ENCODE measurements around the gene TBX18.

The TBX18 gene

GRCh38 chr6:84764332-84765049 is at the start of gene TBX18:
Gene TBX18, minus strand, starts transcription at chr6:84764598. Its CDS starts 417 bp downstream, at chr6:84764181.
- Mint-ChIP-seq H3K4me3 (peak within 1 kb of the TSS; percentile 66), H3K4me1 (peaks cover 5% of the 10 kb centered on the region), H3K36me3 (no peaks in the 10 kb centered on the region), H3K9me3 (peaks cover 10% of the 10 kb centered on the region), H3K27me3 (peaks cover 53% of the 10 kb centered on the region), H3K27ac (no peak within 1 kb of the TSS)

- no peaks in the 10 kb centered on the region for H3K27me3 Mint-ChIP-seq
- no peak overlapping the region for H3K4me3 Mint-ChIP-seq
- H3K4me1 Mint-ChIP-seq: no peaks in the 10 kb centered on the region
- no peaks in the 10 kb centered on the region for H3K9me3 Mint-ChIP-seq
- no peak overlapping the region for H3K27ac Mint-ChIP-seq
- H3K36me3 Mint-ChIP-seq: no peaks in the 10 kb centered on the region
Observed at GRCh38 chr6:84811351-84811750, 47.0 kb upstream of the TBX18 start.

DNA sequence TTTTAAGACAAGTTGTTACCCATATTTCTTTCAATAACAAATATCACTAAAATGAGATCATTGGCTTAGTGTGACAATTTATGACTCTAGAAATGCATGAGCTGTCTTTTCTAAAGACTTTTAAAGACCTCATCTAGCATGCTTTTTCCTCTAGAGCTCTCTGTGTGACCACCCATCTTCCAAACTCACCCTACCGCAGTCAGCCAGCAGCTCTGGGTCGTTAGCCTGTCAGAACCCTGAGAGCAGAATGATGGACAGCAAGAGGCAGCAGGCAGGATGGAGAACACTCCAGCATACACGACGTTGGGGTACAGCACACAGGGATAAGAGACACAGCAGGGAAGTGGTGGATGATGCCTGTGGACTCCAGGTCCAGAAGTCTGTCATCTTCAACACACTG is 45.1 kb upstream of the TBX18 start:
- no peak overlapping the region for H3K27ac Mint-ChIP-seq

GRCh38 chr6:84808491-84809061 is 44.2 kb upstream of the TBX18 start:
- no peaks in the 10 kb centered on the region for H3K27me3 Mint-ChIP-seq

More for the DNA sequence above, 45.1 kb upstream of the TBX18 start:
- H3K4me3 Mint-ChIP-seq: no peak overlapping the region
- no peaks in the 10 kb centered on the region for H3K9me3 Mint-ChIP-seq
- H3K4me1 Mint-ChIP-seq: no peaks in the 10 kb centered on the region
- no peaks in the 10 kb centered on the region for H3K27me3 Mint-ChIP-seq
- H3K36me3 Mint-ChIP-seq: no peaks in the 10 kb centered on the region

DNA sequence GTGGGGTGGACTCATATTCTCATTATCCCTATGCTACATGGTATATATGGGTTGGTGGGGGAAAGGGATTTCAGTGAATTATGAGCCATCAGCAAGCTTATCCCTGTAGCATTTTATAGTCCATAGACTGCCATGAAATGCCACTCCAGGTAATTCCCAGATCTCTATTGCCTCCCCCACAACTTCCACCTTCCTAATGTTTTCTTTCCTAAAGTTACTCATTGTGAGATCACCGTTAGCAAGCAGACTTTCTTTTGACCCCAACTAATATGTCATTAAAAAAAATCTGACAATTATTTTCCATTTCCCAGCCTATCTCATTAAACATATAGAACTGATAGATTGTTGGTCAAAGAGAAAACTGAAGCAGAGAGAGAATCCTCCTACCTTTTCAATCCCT is 40.7 kb upstream of the TBX18 start:
- Mint-ChIP-seq H3K4me1 (no peaks in the 10 kb centered on the region), H3K4me3 (no peak overlapping the region), H3K9me3 (no peaks in the 10 kb centered on the region), H3K36me3 (no peaks in the 10 kb centered on the region), H3K27me3 (no peaks in the 10 kb centered on the region), H3K27ac (no peak overlapping the region)

More at GRCh38 chr6:84808491-84809061, 44.2 kb upstream of the TBX18 start:
- no peaks in the 10 kb centered on the region for H3K4me1 Mint-ChIP-seq
- H3K4me3 Mint-ChIP-seq: no peak overlapping the region
- no peaks in the 10 kb centered on the region for H3K36me3 Mint-ChIP-seq
- no peaks in the 10 kb centered on the region for H3K9me3 Mint-ChIP-seq
- no peak overlapping the region for H3K27ac Mint-ChIP-seq

- Mint-ChIP-seq H3K4me1 (no peaks in the 10 kb centered on the region), H3K27ac (no peak overlapping the region), H3K9me3 (no peaks in the 10 kb centered on the region), H3K36me3 (no peaks in the 10 kb centered on the region), H3K27me3 (no peaks in the 10 kb centered on the region), H3K4me3 (no peak overlapping the region)
Observed at GRCh38 chr6:84804720-84805119, 40.3 kb upstream of the TBX18 start.

GRCh38 chr6:84801250-84801649 is 36.9 kb upstream of the TBX18 start:
- Mint-ChIP-seq H3K27me3 (no peaks in the 10 kb centered on the region), H3K27ac (no peak overlapping the region), H3K36me3 (no peaks in the 10 kb centered on the region), H3K9me3 (peaks cover 6% of the 10 kb centered on the region), H3K4me1 (no peaks in the 10 kb centered on the region), H3K4me3 (no peak overlapping the region)

- Mint-ChIP-seq H3K27ac (no peak overlapping the region), H3K4me3 (no peak overlapping the region), H3K27me3 (no peaks in the 10 kb centered on the region), H3K9me3 (peaks cover 6% of the 10 kb centered on the region), H3K4me1 (no peaks in the 10 kb centered on the region), H3K36me3 (no peaks in the 10 kb centered on the region)
Observed at GRCh38 chr6:84798257-84798656, 33.9 kb upstream of the TBX18 start.

DNA sequence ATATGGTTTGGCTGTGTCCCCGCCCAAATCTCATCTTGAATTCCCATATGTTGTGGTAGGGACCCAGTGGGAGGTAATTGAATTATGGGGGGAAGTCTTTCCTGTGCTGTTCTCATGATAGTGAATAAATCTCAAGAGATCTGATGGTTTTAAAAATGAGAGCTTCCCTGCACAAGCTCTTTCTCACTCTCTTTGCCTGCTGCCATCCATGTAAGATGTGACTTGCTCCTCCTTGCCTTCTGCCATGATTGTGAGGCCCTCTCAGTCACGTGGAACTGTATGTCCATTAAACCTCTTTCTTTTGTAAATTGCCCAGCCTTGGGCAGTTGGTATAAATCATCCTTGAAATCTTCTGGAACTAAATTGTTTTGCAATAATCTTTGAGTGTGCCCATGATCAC is 31.9 kb upstream of the TBX18 start:
- no peak overlapping the region for H3K27ac Mint-ChIP-seq
- H3K9me3 Mint-ChIP-seq: peaks cover 14% of the 10 kb centered on the region
- no peaks in the 10 kb centered on the region for H3K4me1 Mint-ChIP-seq
- no peaks in the 10 kb centered on the region for H3K27me3 Mint-ChIP-seq
- no peaks in the 10 kb centered on the region for H3K36me3 Mint-ChIP-seq
- H3K4me3 Mint-ChIP-seq: no peak overlapping the region

- Mint-ChIP-seq H3K36me3 (no peaks in the 10 kb centered on the region), H3K27ac (no peak overlapping the region), H3K9me3 (peaks cover 16% of the 10 kb centered on the region), H3K4me1 (no peaks in the 10 kb centered on the region), H3K27me3 (peaks cover 3% of the 10 kb centered on the region), H3K4me3 (no peak overlapping the region)
Observed at GRCh38 chr6:84791927-84792326, 27.5 kb upstream of the TBX18 start.

DNA sequence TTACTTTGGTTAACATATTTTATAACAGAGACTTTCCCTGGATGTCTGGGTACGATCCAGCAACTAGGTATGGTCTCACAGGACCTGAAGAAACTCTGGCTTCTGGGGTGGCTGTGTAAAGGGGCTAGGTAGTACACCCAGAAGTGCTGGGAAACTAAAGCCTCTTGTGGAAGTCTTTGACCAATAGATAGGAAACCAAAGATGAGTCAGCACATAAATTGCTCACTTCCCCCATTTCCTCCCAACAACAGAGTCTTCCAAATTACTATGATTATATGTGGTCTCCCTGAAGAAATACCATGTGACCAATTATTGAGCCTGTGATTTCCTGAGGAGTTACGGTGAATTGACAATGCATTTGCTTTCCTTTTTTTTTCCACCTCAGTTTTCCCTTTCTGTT is 26.8 kb upstream of the TBX18 start:
- H3K36me3 Mint-ChIP-seq: no peaks in the 10 kb centered on the region
- no peaks in the 10 kb centered on the region for H3K4me1 Mint-ChIP-seq
- no peak overlapping the region for H3K4me3 Mint-ChIP-seq
- peaks cover 3% of the 10 kb centered on the region for H3K27me3 Mint-ChIP-seq
- no peak overlapping the region for H3K27ac Mint-ChIP-seq
- H3K9me3 Mint-ChIP-seq: peaks cover 16% of the 10 kb centered on the region

DNA sequence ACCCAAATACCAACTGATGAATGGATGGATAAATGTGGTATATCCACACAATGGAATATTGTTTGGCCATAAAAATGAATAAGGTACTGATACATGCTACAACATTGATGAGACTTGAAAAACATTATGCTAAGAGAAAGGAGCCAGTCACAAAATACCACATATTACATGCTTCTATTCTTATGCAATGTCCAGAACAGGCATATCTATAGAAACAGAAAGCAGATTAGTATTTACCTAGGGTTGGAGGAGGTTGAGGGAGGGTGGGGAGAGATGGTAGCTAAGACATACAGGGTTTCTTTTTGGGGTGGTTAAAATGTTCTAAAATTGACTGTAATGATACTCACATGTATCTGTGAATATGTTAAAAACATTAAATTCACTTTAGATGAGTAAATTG is 24.8 kb upstream of the TBX18 start:
- Mint-ChIP-seq H3K9me3 (peaks cover 16% of the 10 kb centered on the region), H3K4me3 (no peak overlapping the region), H3K36me3 (no peaks in the 10 kb centered on the region), H3K27me3 (peaks cover 3% of the 10 kb centered on the region), H3K27ac (no peak overlapping the region), H3K4me1 (no peaks in the 10 kb centered on the region)

DNA sequence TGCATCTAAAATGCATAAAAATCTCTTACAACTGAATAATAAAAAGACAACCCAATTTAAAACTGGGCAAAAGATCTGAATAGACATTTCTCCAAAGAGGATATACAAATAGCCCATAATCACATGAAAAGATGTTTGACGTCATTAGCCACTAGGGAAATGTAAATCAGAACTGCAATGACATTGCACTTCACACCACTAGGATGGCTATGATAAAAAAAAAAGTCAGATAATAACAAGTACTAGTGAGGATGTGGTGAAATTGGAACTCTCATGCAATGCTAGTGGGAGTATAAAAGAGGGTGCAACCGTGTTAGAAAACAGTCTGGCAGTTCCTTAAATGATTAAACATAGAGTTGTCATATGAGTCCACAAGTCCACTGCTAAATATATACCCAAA is 24.3 kb upstream of the TBX18 start:
- Mint-ChIP-seq H3K4me1 (no peaks in the 10 kb centered on the region), H3K36me3 (no peaks in the 10 kb centered on the region), H3K9me3 (peaks cover 16% of the 10 kb centered on the region), H3K27me3 (peaks cover 3% of the 10 kb centered on the region), H3K4me3 (no peak overlapping the region), H3K27ac (no peak overlapping the region)

GRCh38 chr6:84785671-84786070 is 21.3 kb upstream of the TBX18 start:
- H3K4me3 Mint-ChIP-seq: no peak overlapping the region
- H3K27me3 Mint-ChIP-seq: peaks cover 7% of the 10 kb centered on the region
- H3K4me1 Mint-ChIP-seq: no peaks in the 10 kb centered on the region
- H3K36me3 Mint-ChIP-seq: no peaks in the 10 kb centered on the region
- no peak overlapping the region for H3K27ac Mint-ChIP-seq
- peaks cover 4% of the 10 kb centered on the region for H3K9me3 Mint-ChIP-seq

GRCh38 chr6:84779917-84780316 is 15.5 kb upstream of the TBX18 start:
- no peaks in the 10 kb centered on the region for H3K36me3 Mint-ChIP-seq
- no peaks in the 10 kb centered on the region for H3K9me3 Mint-ChIP-seq
- no peak overlapping the region for H3K27ac Mint-ChIP-seq
- H3K4me1 Mint-ChIP-seq: no peaks in the 10 kb centered on the region
- no peak overlapping the region for H3K4me3 Mint-ChIP-seq
- peaks cover 23% of the 10 kb centered on the region for H3K27me3 Mint-ChIP-seq

DNA sequence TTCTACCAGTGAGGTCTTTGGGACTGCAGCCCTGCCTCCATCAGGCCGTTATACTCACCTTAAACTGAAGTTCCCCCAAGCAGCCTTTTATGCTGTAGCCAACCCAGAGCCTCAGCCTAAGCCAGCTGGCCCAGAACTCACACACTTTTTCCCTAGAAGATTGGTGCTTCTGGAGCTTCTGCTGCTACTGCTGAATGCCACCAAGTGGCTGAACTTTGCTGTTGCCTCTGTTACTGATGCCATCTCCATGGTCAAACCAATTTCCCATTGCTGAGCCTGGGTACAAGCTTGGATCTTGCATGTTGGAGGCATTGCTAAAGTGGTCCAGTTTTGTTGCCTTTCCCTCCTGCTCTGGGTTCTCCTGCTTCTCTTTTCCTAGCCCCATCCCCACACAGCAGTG is 15.0 kb upstream of the TBX18 start:
- Mint-ChIP-seq H3K9me3 (no peaks in the 10 kb centered on the region), H3K36me3 (no peaks in the 10 kb centered on the region), H3K27me3 (peaks cover 23% of the 10 kb centered on the region), H3K27ac (no peak overlapping the region), H3K4me1 (no peaks in the 10 kb centered on the region), H3K4me3 (no peak overlapping the region)

DNA sequence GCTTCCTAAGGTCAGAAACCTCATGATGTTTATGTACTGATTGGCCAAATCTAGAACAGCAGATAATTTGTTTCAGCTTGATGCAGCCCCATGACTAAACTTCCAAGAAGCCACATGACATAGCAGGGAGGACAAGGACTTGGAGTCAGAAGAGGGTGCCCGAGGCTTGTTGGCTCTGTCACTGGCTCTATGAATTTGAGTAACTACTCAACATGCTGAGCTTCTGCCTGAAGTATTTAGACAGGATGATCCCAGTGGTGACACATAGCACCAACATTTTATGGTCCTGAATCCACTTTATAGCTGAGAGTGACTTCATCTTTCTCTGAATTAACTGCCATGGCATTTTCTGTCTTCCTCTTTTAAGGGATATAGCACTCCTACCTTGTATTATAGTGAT is 13.5 kb upstream of the TBX18 start:
- Mint-ChIP-seq H3K4me1 (no peaks in the 10 kb centered on the region), H3K9me3 (no peaks in the 10 kb centered on the region), H3K4me3 (no peak overlapping the region), H3K27me3 (peaks cover 32% of the 10 kb centered on the region), H3K36me3 (no peaks in the 10 kb centered on the region), H3K27ac (no peak overlapping the region)
